Glomerular visceral epithelial cell (primary cell): ENCODE measurements around the gene GRAMD4.

Experiments used
- DNase-seq: peaks from one replicate; pipeline ENCODE4 v3.0.0-alpha.2; 2016; ENCODE audit errors: extremely low spot score

The GRAMD4 gene

DNA sequence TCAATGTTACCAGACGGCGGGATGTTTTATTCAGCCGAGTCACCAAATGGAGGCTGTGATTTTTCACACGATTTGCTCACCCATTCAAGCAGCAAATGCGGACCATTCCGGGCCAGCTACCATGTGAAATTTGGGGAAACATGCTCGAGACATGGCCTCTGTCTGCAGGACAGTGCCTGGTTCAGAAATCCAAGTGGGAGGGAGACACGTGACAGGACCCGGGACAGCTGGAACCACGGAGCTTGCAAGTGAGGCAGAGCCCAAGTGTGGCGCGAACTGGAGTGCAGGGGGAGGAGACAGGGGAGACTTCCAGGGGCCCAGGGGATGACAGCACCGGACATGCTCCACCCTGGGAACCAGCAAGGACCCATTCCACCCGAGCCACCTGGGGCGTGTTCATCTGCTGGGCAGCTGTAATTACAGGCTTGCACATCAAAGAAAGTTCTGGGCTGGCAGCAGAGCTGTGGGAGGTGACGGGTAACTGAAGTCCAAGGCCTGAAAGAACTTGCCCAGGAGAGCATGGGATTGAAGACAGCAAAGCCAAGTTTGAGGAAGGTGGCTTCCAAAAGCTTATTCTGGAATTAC, 101.4 kb downstream of the GRAMD4 start:
- DNase-seq = no peak

DNA sequence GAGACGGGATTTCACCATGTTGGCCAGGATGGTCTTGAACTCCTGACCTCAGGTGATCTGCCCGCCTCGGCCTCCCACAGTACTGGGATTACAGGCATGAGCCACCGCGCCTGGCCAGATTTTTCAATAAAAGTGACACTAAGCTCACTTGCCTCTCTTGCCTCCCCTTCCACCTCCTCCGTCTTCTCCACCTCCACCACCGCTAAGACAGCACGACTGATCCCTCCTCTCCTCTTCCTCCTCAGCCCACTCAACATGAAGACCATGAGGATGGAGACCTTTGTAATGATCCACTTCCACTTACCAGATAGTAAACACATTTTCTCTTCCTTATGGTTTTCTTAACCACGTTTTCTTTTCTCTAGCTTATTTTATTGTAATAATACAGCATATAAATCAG, 103.7 kb downstream of the GRAMD4 start:
- DNase-seq = no peak

DNA sequence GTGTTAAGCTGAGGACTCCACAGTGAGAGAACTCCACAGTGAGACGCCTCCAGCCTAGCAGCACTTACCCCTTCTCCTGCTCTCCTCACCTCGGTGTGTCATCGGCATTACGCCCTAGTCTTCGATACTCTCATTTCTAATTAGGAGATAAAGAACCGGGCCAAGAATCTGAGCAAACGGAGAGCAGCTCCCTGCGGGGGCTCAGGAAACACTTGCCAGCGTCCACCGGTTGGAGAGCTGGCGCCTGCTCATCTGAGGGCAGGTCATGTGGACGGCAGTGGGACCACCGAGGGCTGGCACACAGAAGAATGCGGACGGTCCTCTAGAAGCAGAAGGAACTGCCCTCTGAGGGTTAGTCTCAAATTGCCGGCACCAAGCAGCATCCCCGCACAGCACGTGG, 104.9 kb downstream of the GRAMD4 start:
- no peak for DNase-seq

DNA sequence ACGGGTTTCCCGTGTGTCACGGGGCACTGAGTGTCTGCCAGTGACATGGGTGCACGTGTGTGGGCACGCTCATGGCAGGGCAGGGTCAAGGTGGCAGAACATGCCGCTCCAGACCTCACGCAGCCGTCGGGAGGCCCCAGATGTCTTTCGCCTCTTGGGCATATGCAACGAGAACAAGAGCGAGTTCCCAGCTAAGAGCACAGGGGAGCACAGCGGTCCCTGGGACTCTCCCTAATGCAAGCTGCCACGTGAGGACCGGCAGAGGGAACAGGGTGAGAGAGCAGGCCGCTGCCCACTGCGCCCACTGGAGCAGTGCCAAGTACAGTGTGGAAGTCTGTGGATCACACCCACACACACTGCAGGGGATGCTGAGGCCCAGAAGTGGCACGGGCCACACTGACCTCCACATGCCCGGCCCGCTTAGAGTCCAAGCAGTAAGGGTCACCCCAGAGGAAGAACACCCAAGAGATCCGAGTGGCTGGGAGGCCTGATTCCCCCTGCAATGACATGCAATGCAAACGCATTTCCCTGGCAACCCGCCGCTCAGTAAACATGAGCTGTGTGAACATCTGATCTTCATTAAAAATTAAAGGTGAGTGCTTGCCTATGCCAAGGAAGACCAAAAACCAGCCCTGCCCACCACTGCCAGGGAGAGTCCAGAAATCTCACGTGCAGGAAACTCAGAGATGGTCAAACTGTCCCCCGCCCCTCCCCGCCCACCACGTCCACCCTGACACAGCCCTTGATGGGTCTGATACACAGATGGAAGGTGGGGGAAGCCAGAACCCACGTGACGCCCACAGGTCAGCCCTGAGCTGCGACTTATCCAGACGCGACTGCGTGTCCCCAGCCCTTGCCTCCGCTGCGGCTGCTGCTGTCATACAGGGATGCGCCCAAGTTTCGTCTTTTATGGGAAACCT, 106.1 kb downstream of the GRAMD4 start:
- DNase-seq = no peak

DNA sequence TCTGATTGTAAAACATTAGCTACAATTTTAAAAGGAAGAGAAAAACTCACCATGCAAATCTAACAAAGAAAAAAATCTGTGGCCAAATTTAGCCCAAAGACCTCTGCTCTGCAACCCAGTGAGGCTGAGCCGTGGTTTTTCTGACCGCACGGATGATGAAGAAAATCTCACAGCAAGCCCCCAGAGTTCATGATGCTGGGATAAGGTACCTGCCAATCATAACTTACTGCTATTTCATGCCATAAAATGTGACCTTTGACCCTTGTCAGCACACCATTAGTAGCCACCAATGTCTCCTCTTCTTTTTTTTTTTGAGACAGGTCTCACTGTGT, 106.8 kb downstream of the GRAMD4 start:
- DNase-seq = no peak

DNA sequence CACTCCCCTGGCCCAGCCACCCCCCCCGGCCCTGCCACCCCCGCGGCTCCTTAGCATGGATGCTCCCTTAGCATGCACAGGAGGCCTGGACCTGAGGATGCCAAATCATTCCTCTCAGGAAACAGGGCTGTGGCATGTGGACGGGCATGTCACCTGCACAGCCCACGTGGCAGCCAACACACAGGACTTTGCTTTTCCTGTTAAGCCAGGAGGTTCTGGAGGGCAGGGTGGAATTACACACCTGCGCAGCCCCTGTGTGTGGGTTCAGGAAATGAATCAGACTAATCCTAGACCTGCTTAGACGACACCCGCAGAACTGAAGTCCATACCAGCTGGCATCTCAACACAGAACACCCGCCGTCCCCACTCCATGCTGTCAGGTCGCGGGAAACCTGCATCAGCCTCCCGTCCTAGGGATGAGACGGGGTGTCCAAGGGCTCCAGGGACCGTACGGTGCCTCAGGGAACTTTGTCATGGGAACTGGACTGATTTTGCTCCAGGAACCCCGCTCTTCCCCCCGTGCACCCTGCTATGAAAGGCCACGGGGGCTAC, 107.7 kb downstream of the GRAMD4 start:
- no peak for DNase-seq

DNA sequence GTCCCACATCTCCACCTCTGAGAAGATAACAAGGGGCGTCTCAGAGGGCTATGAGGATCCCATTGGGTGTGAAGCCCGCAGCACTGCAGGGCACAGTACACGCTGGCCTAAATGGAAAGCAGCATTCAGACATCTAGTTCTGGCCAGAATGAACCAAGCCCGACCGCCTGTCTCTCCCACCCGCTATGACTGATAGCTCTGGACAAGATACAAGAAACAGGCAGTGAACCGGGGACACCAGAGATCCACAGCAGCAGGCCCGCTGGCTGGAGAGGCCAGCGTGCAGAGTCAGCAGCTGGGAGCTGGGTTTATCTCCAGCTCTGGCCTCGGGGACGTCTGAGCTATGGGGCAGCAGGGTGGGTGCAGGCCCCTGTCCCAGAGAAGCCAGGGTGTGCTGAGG, 108.3 kb downstream of the GRAMD4 start:
- DNase-seq = no peak
